Fibroblast of skin of left quadriceps (primary cell): ENCODE data around the gene AGT.
"Not testable (repeated sequence)": the region's sequence is repeated elsewhere in the genome, so short reads cannot be mapped to it uniquely, and the experiment has no call there.

Experiments
- DNase-seq, 2 experiments: peaks; one replicate each; pipeline ENCODE4 v3.0.0-alpha.2; 2013; ENCODE audit warnings: low read depth in 2 of 2

The AGT gene

DNA sequence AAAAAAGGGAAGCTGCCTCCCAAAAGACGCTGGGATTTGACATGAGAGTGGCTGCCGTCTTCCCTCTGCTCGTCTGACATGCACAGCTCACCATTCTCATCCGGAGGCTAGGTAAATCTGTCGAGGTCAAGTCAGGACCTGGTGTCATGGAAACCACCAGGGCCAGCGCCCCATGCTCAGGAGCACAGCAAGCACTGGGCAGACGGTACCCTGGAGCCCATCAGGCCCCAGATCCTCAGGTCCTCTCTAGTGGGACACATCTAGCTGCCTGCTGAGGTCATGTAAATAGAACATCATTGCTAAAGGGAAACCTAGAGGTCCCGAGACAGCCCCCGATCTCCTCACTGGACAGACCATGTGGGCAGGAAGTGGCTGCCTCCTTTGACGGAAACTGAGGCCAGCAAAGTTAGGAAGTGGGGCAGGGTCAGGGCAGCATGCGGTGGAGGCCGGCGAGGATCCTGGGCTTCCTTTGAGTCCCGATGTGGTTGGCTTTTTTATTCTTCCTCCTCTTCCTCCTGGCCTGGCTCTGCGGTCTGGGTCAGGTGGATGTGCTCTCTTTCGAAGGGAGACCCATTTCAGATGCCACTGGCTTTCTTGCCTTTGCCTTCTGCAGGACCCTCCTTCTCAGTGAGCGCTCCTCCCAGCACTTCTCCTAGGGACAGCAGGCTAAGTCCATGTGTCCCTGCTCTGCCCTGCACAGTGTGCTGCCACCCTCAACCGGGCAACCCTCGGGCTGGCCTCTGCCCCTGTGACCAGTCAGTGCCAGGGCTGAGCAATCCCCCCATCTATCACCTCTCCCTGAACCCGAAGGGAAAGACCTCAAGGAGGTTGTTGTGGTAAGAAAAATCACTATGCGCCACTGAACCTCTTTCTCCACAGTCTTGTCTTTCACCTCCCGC lies 5.9 kb downstream of the AGT start:
- no peak for DNase-seq

DNA sequence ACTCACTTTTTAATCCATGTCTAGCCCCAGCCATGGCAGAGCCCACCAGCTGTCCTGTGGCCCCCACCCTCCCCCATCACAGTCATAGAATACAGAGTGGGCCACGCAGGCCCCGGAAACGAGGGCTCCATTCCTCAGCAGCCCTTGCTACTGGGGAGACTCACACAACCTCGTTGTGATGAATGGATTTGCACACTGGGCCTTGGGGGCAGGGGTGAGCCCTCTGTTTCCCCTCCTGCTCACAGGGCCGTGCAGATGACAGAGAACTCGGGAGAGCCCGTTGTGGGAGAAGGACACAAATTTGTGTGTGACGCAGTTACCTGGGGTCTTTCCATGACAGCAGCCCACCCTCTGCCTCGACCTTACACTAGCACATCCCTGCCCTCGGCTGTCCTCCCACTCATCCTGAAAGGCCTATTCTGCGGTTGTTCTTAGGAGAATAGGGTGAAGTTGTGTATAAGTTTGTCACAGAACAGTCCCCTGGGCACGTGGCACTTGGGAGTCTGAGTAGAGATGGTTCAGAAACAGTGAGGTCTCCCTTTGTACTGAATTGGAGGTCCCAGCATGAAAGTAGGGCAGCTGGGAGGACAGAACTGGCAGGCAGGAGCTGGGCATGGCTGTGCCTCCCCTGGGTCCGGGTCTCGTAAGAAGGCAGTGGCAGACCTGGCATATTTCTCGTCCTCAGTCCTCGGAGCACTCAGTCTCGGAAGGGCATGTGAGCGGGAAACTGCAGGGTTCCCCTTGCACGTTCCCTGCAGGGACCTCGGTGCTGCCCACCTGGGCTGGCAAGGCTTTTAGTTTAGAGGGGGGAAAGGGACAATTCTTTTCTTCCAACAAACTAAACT lies 6.8 kb downstream of the AGT start:
- no peak for DNase-seq

DNA sequence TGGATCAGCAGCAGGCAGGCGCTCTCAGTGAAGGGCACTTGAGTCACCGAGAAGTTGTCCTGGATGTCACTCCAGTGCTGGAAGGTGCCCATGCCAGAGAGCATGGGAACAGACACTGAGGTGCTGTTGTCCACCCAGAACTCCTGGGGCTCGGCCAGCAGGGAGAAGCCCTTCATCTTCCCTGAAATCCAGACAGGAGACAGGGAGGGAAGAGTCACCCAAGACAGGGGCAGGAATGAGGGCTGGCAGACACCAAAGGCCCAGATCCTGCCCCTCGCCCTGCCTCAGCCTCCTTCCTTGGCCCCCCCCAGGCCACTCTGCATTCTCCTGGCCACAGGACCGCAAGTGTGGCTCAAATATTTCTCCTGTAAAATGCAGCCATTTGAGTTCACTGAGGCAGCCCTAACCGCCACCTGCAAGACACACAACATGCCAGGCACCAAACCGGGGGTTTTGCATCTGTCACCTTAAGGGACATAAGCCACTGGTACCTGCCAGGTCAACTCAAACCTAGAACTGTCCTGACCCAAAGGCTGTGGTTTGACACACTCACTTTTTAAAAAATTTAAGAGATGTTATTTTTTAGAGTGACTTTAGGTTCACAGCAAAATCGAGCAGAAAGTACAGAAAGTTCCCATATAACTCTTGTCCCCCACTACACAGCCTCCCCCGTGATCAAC lies 7.8 kb downstream of the AGT start:
- no peak for DNase-seq

DNA sequence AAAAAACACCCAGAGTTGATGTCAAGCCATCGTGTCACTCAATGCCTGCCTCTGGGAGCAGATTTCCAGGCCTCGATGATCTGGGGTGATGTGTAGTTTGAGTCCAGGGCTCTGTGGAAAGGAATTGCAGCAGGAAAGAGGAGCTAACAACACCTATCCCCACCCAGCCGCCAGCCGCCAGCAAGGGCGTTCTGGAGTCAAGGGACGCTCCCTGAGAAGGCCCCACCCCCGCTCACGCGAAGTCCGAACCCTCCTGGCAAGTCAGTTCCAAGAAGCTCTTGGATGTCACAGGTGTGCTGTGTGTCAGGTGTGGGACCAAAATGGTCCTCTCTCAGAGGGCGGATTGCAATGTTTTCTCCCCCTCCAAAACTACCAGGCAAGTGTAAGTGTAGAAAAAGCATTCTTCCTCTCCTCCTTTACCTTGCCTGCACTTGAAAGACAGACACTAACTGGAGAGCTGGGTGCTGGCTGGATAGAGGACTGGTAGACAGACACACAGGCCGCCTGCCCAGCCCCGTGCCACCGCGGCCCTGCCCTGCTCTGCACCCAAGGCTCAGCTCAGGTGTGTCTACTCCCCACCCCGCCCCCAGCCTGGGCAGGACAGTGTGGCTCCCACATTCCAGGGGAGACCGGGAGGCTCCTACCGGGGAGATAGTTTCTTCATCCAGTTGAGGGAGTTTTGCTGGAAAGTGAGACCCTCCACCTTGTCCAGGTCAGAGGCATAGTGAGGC lies 8.5 kb downstream of the AGT start:
- no peak for DNase-seq

DNA sequence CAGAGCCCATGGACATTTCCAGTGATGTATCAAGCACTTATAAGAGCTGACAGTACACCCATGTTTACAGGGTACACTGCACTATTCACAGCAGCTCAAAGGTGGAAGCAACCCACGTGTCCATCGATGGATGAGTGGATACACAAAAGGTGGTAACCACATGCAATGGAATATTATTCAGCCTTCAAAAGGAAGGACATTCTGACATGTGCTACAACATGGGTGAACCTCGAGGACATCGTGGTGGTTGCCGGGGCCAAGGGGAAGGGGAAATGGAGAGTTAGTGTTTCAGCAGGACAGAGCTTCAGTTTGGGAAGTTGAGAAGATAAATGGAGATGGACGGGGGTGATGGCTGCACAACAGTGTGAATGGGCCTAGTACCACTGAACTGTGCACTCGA lies 9.1 kb downstream of the AGT start:
- DNase-seq: no peak

DNA sequence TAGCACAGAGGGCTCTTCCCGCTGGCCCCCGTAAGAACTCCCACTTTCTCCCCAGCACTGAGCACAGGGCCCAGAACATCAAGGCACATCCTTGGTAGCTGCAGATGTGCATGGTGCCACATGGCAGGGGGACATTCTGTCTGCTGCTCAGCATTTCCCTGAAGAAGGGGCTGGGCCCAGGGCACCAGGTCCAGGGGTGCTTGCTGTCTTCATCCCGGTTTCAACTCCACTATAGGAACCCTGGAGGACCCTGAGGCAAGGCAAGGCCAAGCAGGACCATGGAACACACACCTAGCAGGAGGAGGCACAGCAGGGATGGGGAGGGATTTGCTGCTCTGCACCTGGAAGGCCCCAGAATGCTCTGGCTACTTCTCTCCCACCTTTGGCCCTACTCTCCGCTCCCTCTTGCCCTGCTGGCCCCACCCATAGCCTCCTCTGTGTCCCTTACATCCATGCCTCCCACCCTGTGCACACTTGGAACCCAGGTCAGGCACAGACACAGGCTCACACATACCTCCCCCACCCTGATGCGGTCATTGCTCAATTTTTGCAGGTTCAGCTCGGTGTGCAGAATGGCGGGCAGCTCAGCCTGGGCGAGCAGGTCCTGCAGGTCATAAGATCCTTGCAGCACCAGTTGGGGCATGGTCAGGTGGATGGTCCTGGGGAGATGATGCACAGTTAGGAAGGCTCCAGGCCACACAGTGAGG lies 10.1 kb downstream of the AGT start:
- DNase-seq: no peak

DNA sequence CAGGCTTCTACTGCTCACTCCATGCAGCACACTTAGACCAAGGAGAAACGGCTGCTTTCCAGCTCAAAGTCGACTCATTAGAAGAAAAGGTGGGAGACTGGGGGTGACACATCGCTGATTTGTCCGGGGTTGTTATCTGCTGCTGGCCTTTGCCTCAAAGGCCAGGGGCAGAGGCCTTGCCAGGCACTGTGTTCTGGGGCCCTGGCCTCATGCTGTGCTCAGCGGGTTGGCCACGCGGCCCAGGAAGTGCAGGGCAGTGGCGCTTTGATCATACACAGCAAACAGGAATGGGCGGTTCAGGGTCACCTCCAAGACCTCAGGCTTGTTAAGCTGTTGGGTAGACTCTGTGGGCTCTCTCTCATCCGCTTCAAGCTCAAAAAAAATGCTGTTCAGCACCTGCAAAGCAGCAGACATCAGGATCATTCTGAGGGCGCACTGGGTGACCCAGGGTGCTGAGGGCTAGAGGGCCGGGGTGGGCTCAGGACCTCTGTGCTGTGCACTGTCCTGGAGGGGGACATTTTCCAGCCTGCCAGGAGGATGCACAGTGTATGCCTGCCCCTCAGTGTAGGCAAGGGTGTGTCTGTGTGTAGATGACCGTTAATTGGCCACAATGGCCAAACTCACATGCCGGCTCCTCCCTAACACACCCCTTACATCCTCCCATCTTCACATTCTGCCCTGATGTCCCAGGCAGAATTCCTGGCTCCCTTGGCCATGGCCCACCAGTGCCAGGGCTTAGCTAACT lies 10.8 kb downstream of the AGT start:
- no peak for DNase-seq

DNA sequence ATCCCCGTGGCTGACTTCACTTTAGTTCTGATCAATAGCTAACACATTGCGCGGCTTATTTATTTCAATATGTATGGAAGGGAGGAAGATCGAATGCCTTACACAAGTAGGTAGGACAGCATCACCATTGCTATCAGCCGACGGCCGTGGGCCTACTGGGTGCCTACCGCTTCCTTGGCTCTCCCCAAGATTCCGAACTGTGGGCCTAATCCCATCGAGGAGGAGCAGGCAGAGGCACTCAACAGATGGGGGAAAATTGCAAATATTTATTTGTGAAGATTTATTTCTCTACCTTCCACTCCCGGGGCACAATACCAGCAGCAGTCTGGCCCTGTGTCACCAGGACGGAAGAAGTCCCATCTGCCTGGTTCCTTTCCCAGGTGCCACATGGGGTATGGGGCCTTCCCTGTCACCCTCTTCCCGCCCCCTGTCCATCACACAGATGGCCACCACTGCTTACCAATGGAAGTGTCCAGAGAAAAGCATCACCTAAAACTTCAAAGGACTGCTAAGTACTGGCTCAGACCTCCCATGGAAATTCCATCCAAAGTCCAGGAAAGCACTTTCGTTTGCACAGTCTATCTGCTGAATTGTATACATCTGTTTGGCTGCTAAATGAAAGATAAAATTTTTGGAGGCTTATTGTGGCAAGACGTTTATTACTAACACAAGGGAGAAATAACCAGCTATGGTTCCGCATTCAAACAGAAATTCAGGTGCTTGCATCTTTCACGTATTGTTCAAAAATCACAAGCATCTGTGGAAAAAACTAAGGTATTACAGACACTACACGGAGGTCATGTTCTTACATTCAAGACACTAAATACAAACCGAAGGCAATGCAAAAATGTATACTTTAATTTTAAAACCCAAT lies 11.8 kb downstream of the AGT start:
- no peak for DNase-seq

DNA sequence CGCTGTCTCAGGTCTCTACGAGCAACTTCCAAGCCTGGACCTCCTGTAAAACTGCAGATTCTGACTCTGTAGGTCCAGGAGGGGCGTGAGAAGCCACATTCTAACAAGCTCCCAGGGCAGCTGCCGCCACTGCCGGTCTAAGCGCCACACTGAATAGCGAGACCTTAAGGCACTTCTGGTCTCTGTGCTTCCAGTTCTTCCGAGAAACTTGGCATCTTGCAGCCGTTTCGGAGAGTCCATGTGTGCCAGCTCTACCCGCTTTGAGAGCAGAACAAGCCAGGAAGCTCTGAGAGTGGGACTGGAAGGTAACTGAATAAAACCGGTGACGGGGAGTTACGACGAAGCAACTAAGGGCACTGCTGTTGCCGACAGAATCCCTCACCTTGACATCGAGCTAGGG lies 12.5 kb downstream of the AGT start:
- no peak for DNase-seq

DNA sequence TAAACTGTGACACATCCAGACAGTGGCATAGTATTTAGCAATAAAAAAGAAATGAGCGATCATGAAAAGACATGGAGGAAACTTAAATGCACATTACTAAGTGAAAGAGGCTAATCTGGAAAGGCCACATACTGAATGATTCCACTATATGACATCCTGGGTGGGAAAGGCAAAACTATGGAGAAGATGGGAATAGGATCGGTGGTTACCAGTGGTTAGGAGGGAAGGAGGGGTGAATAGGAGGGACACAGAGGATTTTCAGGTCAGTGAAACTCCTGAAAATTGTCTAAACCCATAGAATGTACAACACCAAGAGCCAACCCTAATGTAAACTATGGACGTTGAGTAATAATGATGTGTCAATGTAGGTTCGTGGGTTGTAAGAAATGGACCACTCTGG lies 13.8 kb downstream of the AGT start:
- no peak for DNase-seq

DNA sequence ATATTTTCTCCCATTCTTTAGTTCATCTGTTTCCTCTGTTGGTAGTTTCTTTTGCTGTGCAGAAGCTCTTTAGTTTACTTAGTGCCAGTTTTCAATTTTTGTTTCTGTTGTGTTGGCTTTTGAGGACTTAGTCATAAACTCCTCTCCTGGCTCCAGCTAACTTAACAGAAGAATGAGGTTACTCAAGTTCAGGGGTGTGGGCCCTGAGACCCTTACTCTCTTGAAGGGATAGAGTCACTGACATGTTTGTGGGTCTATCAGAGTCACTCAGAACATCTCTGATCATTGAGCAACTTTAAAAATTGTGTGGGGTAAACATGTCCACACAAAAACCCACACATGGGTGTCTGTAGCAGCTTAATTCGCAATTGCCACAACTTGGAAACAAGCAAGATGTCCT lies 14.2 kb downstream of the AGT start:
- DNase-seq: no peak

DNA sequence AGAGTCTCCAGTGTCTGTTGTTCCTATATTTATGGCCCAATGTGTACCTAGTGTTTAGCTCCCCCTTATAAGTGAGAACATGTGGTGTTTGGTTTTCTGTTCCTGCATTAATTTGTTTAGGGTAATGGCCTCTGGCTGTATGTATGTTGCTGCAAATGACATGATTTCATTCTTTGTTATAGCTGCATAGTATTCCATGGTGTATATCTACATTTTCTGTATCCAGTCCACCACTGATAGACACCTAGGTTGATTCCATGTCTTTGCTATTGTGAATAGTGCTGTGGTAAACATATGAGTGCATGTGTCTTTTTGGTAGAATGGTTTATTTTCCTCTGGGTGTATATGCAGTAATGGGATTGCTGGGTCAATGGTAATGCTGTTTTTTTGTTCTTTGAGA lies 15.0 kb downstream of the AGT start:
- not testable (repeated sequence) for DNase-seq

DNA sequence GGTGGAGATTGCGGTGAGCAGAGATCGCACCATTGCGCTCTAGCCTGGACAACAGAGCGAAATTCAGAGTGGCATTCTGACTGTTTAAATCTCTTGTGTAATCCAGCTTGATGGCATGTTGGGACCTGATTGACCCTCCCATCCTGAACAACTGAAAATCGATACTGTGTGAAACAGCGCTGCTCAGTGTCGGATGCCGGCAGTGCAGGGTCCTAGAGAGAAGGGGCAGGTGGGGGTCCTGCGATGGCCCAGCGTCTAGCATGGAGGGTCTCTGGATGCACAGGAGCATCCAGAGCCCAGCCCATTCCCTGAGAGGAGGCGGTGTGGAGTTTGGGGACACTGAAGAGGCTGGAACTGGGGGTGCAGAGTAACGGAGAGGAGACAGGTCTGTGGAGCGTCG lies 15.8 kb downstream of the AGT start:
- DNase-seq: no peak

DNA sequence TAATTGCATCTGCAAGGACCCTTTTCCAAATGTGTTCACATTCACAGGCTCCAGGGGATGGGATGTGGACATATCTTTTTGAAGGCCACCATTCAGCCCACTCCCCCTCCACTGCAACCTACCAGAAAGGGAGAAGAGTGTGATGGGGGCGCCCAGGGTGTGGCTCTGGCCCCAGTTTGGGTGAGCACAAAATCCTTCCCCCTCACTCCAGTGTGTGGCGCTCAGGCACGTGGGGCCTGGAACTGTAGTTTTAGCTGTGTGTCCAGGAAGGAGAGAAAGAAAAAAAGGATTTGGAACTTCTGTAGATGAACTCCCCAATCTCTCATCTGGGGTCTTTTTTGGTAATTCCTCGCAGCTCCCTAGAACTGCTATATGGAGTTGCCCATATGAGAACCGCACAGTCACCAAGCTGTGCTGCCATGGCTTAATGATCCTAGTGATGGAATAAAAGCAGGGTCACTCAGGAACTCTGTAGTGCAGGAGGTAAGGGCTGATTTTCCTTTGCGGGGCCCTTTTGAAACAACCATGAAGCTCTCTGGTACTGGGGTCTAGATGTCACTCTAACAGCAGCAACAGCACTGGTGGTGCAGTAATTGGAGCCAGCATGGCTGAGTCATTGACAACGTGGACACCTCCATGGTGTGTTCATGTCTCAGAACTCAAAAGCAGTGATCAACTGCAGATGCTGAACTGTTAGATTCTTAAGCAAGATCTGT lies 17.0 kb downstream of the AGT start:
- peak; percentile 48 to 58 for DNase-seq

DNA sequence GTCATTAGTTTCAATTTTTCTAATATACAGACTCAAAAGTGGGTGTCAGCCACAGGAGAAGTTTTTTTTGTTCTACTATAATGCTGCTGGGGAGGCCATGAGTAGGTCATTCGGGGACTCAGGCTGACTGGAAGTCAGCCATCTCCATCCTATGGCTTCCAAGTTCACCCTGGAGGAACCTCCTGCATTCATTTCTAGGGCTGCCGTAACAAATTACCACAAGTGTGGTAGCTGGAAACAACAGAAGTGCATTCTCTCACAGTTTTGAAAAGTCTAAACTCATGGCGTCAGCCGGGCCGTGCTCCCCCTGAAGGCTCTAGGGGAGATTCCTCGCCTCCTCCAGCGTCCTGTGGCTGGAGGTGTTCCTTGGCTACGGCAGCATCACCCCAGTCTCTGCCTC lies 17.7 kb downstream of the AGT start:
- no peak for DNase-seq

DNA sequence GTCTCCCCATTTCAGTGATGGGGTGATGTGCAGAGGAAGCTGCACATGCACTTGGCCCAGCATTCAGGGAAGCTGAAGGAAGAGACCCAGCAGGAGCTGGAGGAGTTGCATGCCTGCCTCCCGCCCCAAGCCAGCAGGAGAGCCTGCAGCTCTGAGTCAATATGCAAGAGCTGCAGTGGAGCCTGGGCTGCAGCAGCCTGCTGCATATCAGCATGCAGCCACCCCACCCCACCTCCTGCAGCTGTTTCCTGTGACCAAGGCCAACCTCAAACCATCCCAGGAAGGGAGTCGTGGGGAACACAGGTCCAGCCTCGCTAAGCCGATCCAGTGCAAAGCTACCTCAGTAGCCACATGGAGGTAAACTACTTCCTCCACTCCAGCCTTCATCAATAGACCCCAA lies 18.9 kb downstream of the AGT start:
- DNase-seq: no peak

DNA sequence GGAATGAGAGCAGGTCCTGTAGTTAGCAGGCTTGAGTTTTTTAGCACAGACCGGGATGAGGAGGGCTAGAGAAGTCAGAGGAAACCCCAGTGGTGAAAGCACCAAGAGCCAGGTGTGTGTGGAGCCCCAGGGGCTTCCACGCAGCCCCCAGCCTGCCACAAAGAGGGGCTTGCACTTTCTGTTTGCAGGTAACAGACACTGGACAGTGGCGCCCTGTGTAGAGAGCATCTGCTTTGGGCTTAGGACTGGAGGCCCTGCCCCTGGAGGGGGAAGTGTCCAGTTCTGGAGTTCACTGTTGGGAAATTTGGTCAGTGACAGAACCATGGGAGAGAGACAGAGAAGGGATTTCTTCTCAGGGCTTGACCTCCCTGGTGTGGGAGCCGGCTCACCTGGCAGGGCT lies 19.5 kb downstream of the AGT start:
- DNase-seq: no peak

DNA sequence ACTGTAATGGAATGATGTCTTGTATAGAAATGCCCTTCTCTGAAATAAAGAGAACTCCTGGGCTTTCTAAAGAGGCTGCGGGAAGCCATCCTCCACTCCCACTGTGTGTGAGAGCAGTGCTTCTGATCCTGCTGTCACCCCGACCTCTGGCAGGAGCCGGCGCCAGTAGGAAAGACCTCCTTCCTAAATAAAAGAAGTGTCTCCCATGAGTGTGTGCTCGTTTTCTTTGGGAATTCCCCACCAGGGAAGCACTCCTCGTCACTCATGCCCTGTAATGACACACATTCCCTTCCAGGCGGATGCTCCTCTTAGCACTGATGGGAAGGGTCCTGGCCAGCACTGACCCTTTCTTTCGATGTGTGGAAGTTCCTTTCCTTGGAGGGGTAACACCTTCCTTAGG lies 20.1 kb downstream of the AGT start:
- DNase-seq: no peak

DNA sequence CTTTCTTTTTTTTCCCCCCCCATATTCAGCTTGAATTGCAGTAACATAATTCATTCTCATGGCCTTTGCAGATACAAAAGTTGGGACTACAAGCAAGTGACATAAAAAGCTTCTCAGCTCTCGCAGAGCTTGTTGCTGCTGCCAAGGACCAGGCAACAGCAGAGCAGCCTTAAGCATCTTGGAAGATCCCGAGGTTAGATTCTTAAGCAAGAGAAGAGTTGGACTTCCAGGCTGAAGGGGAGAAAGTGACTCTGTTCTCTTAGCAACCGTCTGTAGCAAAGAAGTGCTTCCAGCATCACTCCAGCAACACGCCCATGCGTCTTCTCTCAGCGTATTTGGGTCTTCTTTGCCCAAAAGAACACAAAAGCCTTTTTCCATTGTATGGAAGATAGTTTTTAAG lies 20.7 kb downstream of the AGT start:
- no peak for DNase-seq
